ENCODE results near the gene PAEP. TPM values are rescaled to one million over a fixed set of nuclear protein-coding genes. Genes with fewer than 3 reads are reported as not detected.

The PAEP gene
- total and polyA plus RNA-seq, 2 experiments from 2014 or later = not detected

GRCh38 chr9:135567311-135567710 is 5.8 kb downstream of the PAEP start:
- Histone ChIP-seq H3K4me2 (ENCODE audit: unreplicated experiment) (no peak overlapping the region), H3K4me1 (ENCODE audit: insufficient read depth) (no peaks in the 10 kb centered on the region), H3F3A (ENCODE audit: insufficient read depth) (no peaks in the 10 kb centered on the region), H3K9ac (no peak overlapping the region), H4K20me1 (ENCODE audit: insufficient read depth) (no peaks in the 10 kb centered on the region), H3K9me2 (ENCODE audit: insufficient read depth) (no peaks in the 10 kb centered on the region), H3K9me3 (ENCODE audit: low read depth) (no peaks in the 10 kb centered on the region), H3K27ac (no peak overlapping the region), H2AFZ (no peak overlapping the region), H3K4me3 (no peak overlapping the region), H3K27me3 (replicated peaks; ENCODE audit: insufficient read depth) (no peaks in the 10 kb centered on the region), H3K36me3 (ENCODE audit: low read depth) (no peaks in the 10 kb centered on the region), H3K79me2 (ENCODE audit: insufficient read depth) (no peaks in the 10 kb centered on the region)
- in situ Hi-C loops (cut with MboI) = no loop called here
- 44 to 50% methylated on average over 9 of the region's 9 CpGs for WGBS, 2 experiments (ENCODE audit: low coverage in 1 of 2, low lambda C conversion rate in 2 of 2, missing lambda C conversion rate in 2 of 2)
- DNase-seq = no peak
- no peak for TF ChIP-seq EZH2 (IDR thresholded peaks at IDR 0.05; ENCODE audit: insufficient read depth, poor library complexity, severe bottlenecking)
- TF ChIP-seq EZH2phosphoT487 (IDR thresholded peaks at IDR 0.05; ENCODE audit: insufficient read depth, low read depth) = no peak

GRCh38 chr9:135568026-135568425 is 6.5 kb downstream of the PAEP start:
- in situ Hi-C loops (cut with MboI) = no loop called here
- no peaks in the 10 kb centered on the region for H3K9me3 ChIP-seq (ENCODE audit: low read depth)
- H4K20me1 ChIP-seq (ENCODE audit: insufficient read depth) = no peaks in the 10 kb centered on the region
- no peak overlapping the region for H3K4me2 ChIP-seq (ENCODE audit: unreplicated experiment)
- no peaks in the 10 kb centered on the region for H3K79me2 ChIP-seq (ENCODE audit: insufficient read depth)
- 65 to 70% methylated on average over 6 of the region's 6 CpGs for WGBS, 2 experiments (ENCODE audit: low coverage in 1 of 2, low lambda C conversion rate in 2 of 2, missing lambda C conversion rate in 2 of 2)
- H3F3A ChIP-seq (ENCODE audit: insufficient read depth) = no peaks in the 10 kb centered on the region
- H3K4me1 ChIP-seq (ENCODE audit: insufficient read depth) = no peaks in the 10 kb centered on the region
- H3K36me3 ChIP-seq (ENCODE audit: low read depth) = no peaks in the 10 kb centered on the region
- no peaks in the 10 kb centered on the region for H3K9me2 ChIP-seq (ENCODE audit: insufficient read depth)
- H3K27ac ChIP-seq = no peak overlapping the region
- H3K27me3 ChIP-seq (replicated peaks; ENCODE audit: insufficient read depth) = no peaks in the 10 kb centered on the region
- TF ChIP-seq EZH2phosphoT487 (IDR thresholded peaks at IDR 0.05; ENCODE audit: insufficient read depth, low read depth) (no peak), EZH2 (IDR thresholded peaks at IDR 0.05; ENCODE audit: insufficient read depth, poor library complexity, severe bottlenecking) (no peak)
- DNase-seq = no peak
- H2AFZ ChIP-seq = no peak overlapping the region
- H3K9ac ChIP-seq = no peak overlapping the region
- no peak overlapping the region for H3K4me3 ChIP-seq

GRCh38 chr9:135570456-135570855 is 8.9 kb downstream of the PAEP start:
- WGBS, 2 experiments (ENCODE audit: low coverage in 1 of 2, low lambda C conversion rate in 2 of 2, missing lambda C conversion rate in 2 of 2) = 28 to 36% methylated on average over 3 of the region's 3 CpGs
- Histone ChIP-seq H3K27me3 (replicated peaks; ENCODE audit: insufficient read depth) (no peaks in the 10 kb centered on the region), H3K27ac (no peak overlapping the region), H3K4me1 (ENCODE audit: insufficient read depth) (no peaks in the 10 kb centered on the region), H3K4me2 (ENCODE audit: unreplicated experiment) (no peak overlapping the region), H3K9me2 (ENCODE audit: insufficient read depth) (no peaks in the 10 kb centered on the region), H3K36me3 (ENCODE audit: low read depth) (no peaks in the 10 kb centered on the region), H3K79me2 (ENCODE audit: insufficient read depth) (no peaks in the 10 kb centered on the region), H3K9ac (no peak overlapping the region), H3K9me3 (ENCODE audit: low read depth) (no peaks in the 10 kb centered on the region), H3F3A (ENCODE audit: insufficient read depth) (no peaks in the 10 kb centered on the region), H2AFZ (no peak overlapping the region), H4K20me1 (ENCODE audit: insufficient read depth) (no peaks in the 10 kb centered on the region), H3K4me3 (no peak overlapping the region)
- no peak for DNase-seq
- in situ Hi-C loops (cut with MboI) = no loop called here
- TF ChIP-seq EZH2 (IDR thresholded peaks at IDR 0.05; ENCODE audit: insufficient read depth, poor library complexity, severe bottlenecking) = no peak
- no peak for TF ChIP-seq EZH2phosphoT487 (IDR thresholded peaks at IDR 0.05; ENCODE audit: insufficient read depth, low read depth)

- Histone ChIP-seq H2AFZ (no peak overlapping the region), H3K4me3 (no peak overlapping the region), H3K9ac (no peak overlapping the region), H4K20me1 (ENCODE audit: insufficient read depth) (no peaks in the 10 kb centered on the region), H3K4me1 (ENCODE audit: insufficient read depth) (no peaks in the 10 kb centered on the region), H3K27ac (no peak overlapping the region), H3K36me3 (ENCODE audit: low read depth) (no peaks in the 10 kb centered on the region), H3K4me2 (ENCODE audit: unreplicated experiment) (no peak overlapping the region), H3F3A (ENCODE audit: insufficient read depth) (no peaks in the 10 kb centered on the region), H3K9me3 (ENCODE audit: low read depth) (no peaks in the 10 kb centered on the region), H3K27me3 (replicated peaks; ENCODE audit: insufficient read depth) (no peaks in the 10 kb centered on the region), H3K79me2 (ENCODE audit: insufficient read depth) (no peaks in the 10 kb centered on the region), H3K9me2 (ENCODE audit: insufficient read depth) (no peaks in the 10 kb centered on the region)
- in situ Hi-C loops (cut with MboI) = no loop called here
- no peak for TF ChIP-seq EZH2 (IDR thresholded peaks at IDR 0.05; ENCODE audit: insufficient read depth, poor library complexity, severe bottlenecking)
- no peak for DNase-seq
- WGBS, 2 experiments (ENCODE audit: low coverage in 1 of 2, low lambda C conversion rate in 2 of 2, missing lambda C conversion rate in 2 of 2) = 43% methylated on average over 2 of the region's 2 CpGs
These were observed 10.7 kb downstream of the PAEP start for GRCh38 chr9:135572233-135572632.

GRCh38 chr9:135573124-135573523 is 11.6 kb downstream of the PAEP start:
- Histone ChIP-seq H3K9ac (no peak overlapping the region), H3F3A (ENCODE audit: insufficient read depth) (no peaks in the 10 kb centered on the region), H2AFZ (no peak overlapping the region), H3K36me3 (ENCODE audit: low read depth) (no peaks in the 10 kb centered on the region), H4K20me1 (ENCODE audit: insufficient read depth) (no peaks in the 10 kb centered on the region), H3K27me3 (replicated peaks; ENCODE audit: insufficient read depth) (no peaks in the 10 kb centered on the region), H3K27ac (no peak overlapping the region), H3K4me1 (ENCODE audit: insufficient read depth) (no peaks in the 10 kb centered on the region), H3K4me2 (ENCODE audit: unreplicated experiment) (no peak overlapping the region), H3K4me3 (no peak overlapping the region), H3K9me3 (ENCODE audit: low read depth) (no peaks in the 10 kb centered on the region), H3K79me2 (ENCODE audit: insufficient read depth) (no peaks in the 10 kb centered on the region), H3K9me2 (ENCODE audit: insufficient read depth) (no peaks in the 10 kb centered on the region)
- in situ Hi-C loops (cut with MboI) = no loop called here
- no peak for TF ChIP-seq EZH2phosphoT487 (IDR thresholded peaks at IDR 0.05; ENCODE audit: insufficient read depth, low read depth)
- no peak for TF ChIP-seq EZH2 (IDR thresholded peaks at IDR 0.05; ENCODE audit: insufficient read depth, poor library complexity, severe bottlenecking)
- no peak for DNase-seq
- WGBS, 2 experiments (ENCODE audit: low coverage in 1 of 2, low lambda C conversion rate in 2 of 2, missing lambda C conversion rate in 2 of 2) = 9 to 50% methylated on average over 1 of the region's 1 CpG

Measured in GM23248 (cell line).